Esophagus muscularis mucosa (tissue), 3 donors: Measurements from ENCODE around the gene SMIM20.

Experiments used
- CTCF ChIP-seq, 3 experiments: fragments of 200-600 bp in 2 of 3; fragments of 450-650 bp in 1 of 3; sonication (generic) in 2 of 3; IDR thresholded peaks; one replicate each; pipeline ENCODE4 v1.5.1; 2017 to 2019; ENCODE audit warnings: antibody characterized with exemption in 3 of 3, mild to moderate bottlenecking in 2 of 3, moderate library complexity in 1 of 3
- EP300 ChIP-seq: sonication (generic); formaldehyde crosslinking; IDR thresholded peaks from one replicate; pipeline ENCODE4 v1.6.1; 2017; ENCODE audit warnings: antibody characterized with exemption

DNA sequence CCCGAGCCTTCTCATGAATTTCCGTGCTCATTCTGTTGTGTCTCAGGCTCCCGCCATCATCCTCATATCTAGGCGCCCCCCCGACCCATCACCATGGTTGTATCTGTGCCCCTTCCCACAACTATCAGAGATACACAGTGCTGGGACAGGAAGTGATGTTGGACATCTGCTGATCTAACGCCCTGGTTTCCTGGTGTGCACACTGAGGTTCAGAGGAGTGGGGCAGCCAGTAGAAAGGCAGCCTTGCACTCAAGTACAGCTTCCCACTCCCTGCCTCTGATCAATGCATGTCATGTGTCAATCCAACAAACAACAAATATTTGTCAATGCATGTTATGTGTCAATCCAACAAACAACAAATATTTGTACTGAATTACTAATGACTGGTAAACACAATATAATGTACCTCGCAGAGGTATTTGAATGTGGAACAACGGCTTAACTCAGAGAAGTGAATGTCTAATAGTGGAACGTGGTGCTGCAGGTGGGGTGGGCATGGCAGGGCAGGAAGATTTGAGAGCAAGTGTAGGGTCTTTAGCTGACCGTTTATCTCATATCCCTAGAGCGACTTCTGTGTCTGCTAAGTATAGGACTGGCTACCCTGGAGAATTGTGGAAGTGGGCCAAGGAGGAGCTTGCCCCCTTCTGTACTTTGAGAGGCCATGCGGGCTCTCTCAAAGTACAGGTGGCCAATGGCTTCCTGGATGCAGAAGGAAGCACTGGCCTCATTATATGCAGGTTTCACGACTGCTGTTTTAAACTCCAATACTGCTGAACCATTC is 41.0 kb upstream of the SMIM20 start:
- TF ChIP-seq EP300 (no peak), CTCF (IDR thresholded peaks at IDR 0.05) (no peak)
